HEK293T (cell line): Measurements from ENCODE around the gene TMOD1.

ENCODE experiments used
- ELF4 ChIP-seq: fragments of 450-650 bp; IDR thresholded peaks from 2 replicates; pipeline ENCODE4 v1.6.1; 2017; ENCODE audit warnings: antibody characterized with exemption
- FOXK2 ChIP-seq: fragments of 450-650 bp; IDR thresholded peaks from 2 replicates; pipeline ENCODE4 v1.6.1; 2016; ENCODE audit warnings: mild to moderate bottlenecking
- NFRKB ChIP-seq: fragments of 450-650 bp; IDR thresholded peaks from 2 replicates; pipeline ENCODE4 v1.6.1; 2016; ENCODE audit warnings: mild to moderate bottlenecking, moderate library complexity
- SP1 ChIP-seq: fragments of 450-650 bp; IDR thresholded peaks from 2 replicates; pipeline ENCODE4 v1.6.1; 2017
- SUZ12 ChIP-seq: fragments of 450-650 bp; IDR thresholded peaks from 2 replicates; pipeline ENCODE4 v1.6.1; 2016; ENCODE audit warnings: mild to moderate bottlenecking
- TARDBP ChIP-seq: fragments of 450-650 bp; IDR thresholded peaks from 2 replicates; pipeline ENCODE4 v1.6.1; 2016
- TF ChIP-seq, protein P1 (sequence below): fragments of 450-650 bp; IDR thresholded peaks from 2 replicates; pipeline ENCODE4 v1.6.1; 2016

DNA sequence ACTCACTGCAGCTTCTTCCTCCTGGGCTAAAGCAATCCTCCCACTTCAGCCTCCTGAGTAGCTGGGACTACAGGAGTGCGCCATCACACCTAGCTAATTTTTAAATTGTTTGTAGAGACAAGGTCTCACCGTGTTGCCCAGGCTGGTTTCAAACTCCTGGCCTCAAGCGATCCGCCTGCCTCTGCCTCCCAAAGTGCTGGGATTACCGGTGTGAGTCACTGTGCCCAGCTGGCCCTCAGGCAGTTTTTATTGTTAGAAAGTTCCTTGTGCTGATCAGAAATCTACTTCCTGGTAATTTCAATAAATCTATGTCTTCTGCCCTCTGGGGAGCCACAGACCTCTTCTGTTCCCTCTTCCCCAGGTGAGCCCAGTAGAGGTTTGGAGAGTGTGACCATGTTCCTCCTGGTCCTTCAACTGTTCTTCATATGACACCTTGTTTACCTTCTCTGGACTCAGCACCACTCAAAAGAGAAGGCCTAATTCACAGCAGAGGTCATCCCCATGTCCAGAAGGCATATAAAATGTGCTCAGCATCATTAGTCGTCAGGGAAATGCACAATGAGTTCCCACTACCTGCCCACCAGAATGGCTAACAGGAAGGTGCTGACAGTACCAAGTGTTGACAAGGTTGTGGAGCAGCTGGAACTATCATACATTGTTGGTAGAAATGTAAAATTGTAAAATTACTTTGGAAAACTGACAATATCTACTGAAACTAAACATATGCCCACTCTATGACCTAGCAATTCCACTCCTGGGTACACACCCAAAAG is 10.4 kb downstream of the TMOD1 start:
- TF ChIP-seq ELF4 (no peak), SP1 (no peak), TARDBP (no peak), SUZ12 (no peak), NFRKB (no peak), FOXK2 (no peak)
- TF ChIP-seq, protein P1, sequence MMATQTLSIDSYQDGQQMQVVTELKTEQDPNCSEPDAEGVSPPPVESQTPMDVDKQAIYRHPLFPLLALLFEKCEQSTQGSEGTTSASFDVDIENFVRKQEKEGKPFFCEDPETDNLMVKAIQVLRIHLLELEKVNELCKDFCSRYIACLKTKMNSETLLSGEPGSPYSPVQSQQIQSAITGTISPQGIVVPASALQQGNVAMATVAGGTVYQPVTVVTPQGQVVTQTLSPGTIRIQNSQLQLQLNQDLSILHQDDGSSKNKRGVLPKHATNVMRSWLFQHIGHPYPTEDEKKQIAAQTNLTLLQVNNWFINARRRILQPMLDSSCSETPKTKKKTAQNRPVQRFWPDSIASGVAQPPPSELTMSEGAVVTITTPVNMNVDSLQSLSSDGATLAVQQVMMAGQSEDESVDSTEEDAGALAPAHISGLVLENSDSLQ, result no peak
